ENCODE data around the gene AR. TPM values are rescaled to one million over a fixed set of nuclear protein-coding genes. Genes with fewer than 3 reads are reported as not detected.

Gene AR
- total and polyA plus RNA-seq, 10 of the 15 experiments (the other 5 are each of a cell fraction or from before 2014, with no cell fraction given), result 0.07 to 0.09 (median 0.08) TPM; not detected in 7

DNA sequence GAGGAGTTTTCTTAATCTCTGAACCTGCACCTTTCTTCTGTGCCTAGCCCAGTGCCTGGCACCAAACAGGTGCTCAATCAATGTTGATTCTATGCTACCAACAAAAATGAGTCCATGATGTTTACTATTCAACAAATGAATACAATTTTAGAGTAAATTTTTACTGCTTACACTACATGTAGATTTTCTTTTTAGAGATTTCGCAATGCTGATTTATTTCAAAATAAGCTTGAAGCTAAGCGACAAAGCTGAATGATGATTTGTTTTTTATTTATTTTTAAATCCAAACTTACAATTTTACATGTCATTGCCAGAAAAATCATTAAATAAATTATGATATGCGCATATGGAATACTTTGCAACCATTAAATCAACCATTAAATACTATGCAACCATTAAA, 55.7 kb downstream of the AR start (continued):
- no peak for TF ChIP-seq CHD2 (IDR thresholded peaks at IDR 0.05; ENCODE audit: borderline replicate concordance, low read depth, low read length)
- TF ChIP-seq TCF12 (IDR thresholded peaks at IDR 0.05; ENCODE audit: low read depth, low read length), result no peak
- no peak for TF ChIP-seq NBN (IDR thresholded peaks at IDR 0.05)
- TF ChIP-seq ZNF622 (IDR thresholded peaks at IDR 0.05), result no peak
- no peak for TF ChIP-seq RELB (IDR thresholded peaks at IDR 0.05; ENCODE audit: low read depth)
- TF ChIP-seq, protein P1, sequence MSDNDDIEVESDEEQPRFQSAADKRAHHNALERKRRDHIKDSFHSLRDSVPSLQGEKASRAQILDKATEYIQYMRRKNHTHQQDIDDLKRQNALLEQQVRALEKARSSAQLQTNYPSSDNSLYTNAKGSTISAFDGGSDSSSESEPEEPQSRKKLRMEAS (IDR thresholded peaks at IDR 0.05; ENCODE audit: low read depth, low read length), result no peak
- no peak for TF ChIP-seq HDGF (IDR thresholded peaks at IDR 0.05)

GRCh38 chrX:67601771-67602170, 58.0 kb downstream of the AR start:
- no peaks in the 10 kb centered on the region for H3K4me1 ChIP-seq (ENCODE audit: control insufficient read depth, insufficient read depth, low read length)
- DNase-seq (ENCODE audit: low read depth, low spot score) (no peak), FAIRE-seq (no peak), ATAC-seq (no peak)
- no peaks in the 10 kb centered on the region for H4K20me1 ChIP-seq (ENCODE audit: control insufficient read depth, insufficient read depth)
- no peaks in the 10 kb centered on the region for H3K9me3 ChIP-seq (replicated peaks; ENCODE audit: control insufficient read depth, insufficient read depth, low read length)
- ChIA-PET RAD21 (ENCODE audit: unreplicated experiment) (interaction anchor here (1.1 kb wide), 1 partner anchor 11 kb away, joined by 3 read pairs; no protein-coding TSS in a partner anchor), POLR2A (no interaction called here), CTCF (interaction anchor here (0.5 kb wide), 1 partner anchor 53 kb away, joined by 3 read pairs; no protein-coding TSS in a partner anchor), SMC1A (ENCODE audit: uncharacterized antibody, unreplicated experiment) (no interaction called here)
- 0% methylated on average over 1 of the region's 1 CpG for WGBS (ENCODE audit: insufficient coverage, insufficient replicate concordance, low lambda C conversion rate, missing lambda C conversion rate)
- no peaks in the 10 kb centered on the region for H3K27me3 ChIP-seq (replicated peaks in 1 of 2; ENCODE audit: control insufficient read depth in 2 of 2, insufficient read depth in 2 of 2, low read length in 1 of 2)
- H3K4me3 ChIP-seq, result no peak overlapping the region
- intact Hi-C loops (cut with micrococcal nuclease; ENCODE audit: unreplicated experiment), result no loop called here
- in situ Hi-C loops (cut with MboI), result no loop called here
- H3K27ac ChIP-seq (ENCODE audit: control insufficient read depth, insufficient read depth), result no peak overlapping the region
- no peaks in the 10 kb centered on the region for H3K36me3 ChIP-seq (ENCODE audit: control insufficient read depth in 2 of 2, insufficient read depth in 2 of 2, low read length in 1 of 2)
- H3K9ac ChIP-seq (ENCODE audit: control insufficient read depth, insufficient read depth, low read length), result no peak overlapping the region
- no peak overlapping the region for H2AFZ ChIP-seq (ENCODE audit: control insufficient read depth, low read depth, low read length)
- no peaks in the 10 kb centered on the region for H3K79me2 ChIP-seq (ENCODE audit: control insufficient read depth, insufficient read depth, low read length)
- no peak overlapping the region for H3K4me2 ChIP-seq (ENCODE audit: control insufficient read depth, insufficient read depth)
- no TSS peak for BruUV-seq (replicated peaks)
- no peak for TF ChIP-seq BCL11A (IDR thresholded peaks at IDR 0.05; ENCODE audit: low read depth, low read length)
- TF ChIP-seq ZBED1 (IDR thresholded peaks at IDR 0.05; ENCODE audit: borderline replicate concordance), result no peak
- TF ChIP-seq ZZZ3 (IDR thresholded peaks at IDR 0.05; ENCODE audit: control insufficient read depth, insufficient read length, low read depth), result no peak
- TF ChIP-seq TAF1 (IDR thresholded peaks at IDR 0.05; ENCODE audit: borderline replicate concordance, low read depth, low read length), result no peak
- TF ChIP-seq ZBTB33 (IDR thresholded peaks at IDR 0.05), result no peak
- TF ChIP-seq CBX5 (IDR thresholded peaks at IDR 0.05; ENCODE audit: low read depth), result no peak
- TF ChIP-seq JUND (IDR thresholded peaks at IDR 0.05; ENCODE audit: low read depth, low read length), result no peak
- TF ChIP-seq SMARCA5 (IDR thresholded peaks at IDR 0.05), result no peak
- no peak for TF ChIP-seq IRF5 (IDR thresholded peaks at IDR 0.05; ENCODE audit: borderline replicate concordance)
- TF ChIP-seq MTA2 (IDR thresholded peaks at IDR 0.05; ENCODE audit: low read depth), result no peak
- no peak for TF ChIP-seq ZNF622 (IDR thresholded peaks at IDR 0.05)
- no peak for TF ChIP-seq CHD4 (IDR thresholded peaks at IDR 0.05)
- no peak for TF ChIP-seq SMAD1 (IDR thresholded peaks at IDR 0.05; ENCODE audit: low read depth, partially characterized antibody)
- no peak for TF ChIP-seq SUZ12 (IDR thresholded peaks at IDR 0.05; ENCODE audit: unreplicated experiment)
- TF ChIP-seq CHD2 (IDR thresholded peaks at IDR 0.05; ENCODE audit: borderline replicate concordance, low read depth, low read length), result no peak
- no peak for TF ChIP-seq SREBF2 (IDR thresholded peaks at IDR 0.05; ENCODE audit: low read length)

Data from GM12878 (cell line).